OCI-LY1 (cell line): ENCODE data around the gene NSL1.

Experiments used
- CTCF ChIP-seq: fragments of 200-600 bp; sonication (generic), shearing (Covaris generic); IDR thresholded peaks from 2 replicates; pipeline ENCODE4 v1.5.1; 2017; ENCODE audit warnings: mild to moderate bottlenecking, antibody characterized with exemption, low read length, moderate library complexity, mixed read lengths
- EZH2 ChIP-seq: fragments of 200-600 bp; sonication (generic), shearing (Covaris generic); IDR thresholded peaks from 2 replicates; pipeline ENCODE4 v1.8.0; 2017; ENCODE audit warnings: borderline replicate concordance, mixed run types, mild to moderate bottlenecking, antibody characterized with exemption, low read length, moderate library complexity, mixed read lengths

- no peak for TF ChIP-seq CTCF
- no peak for TF ChIP-seq EZH2
Measured at GRCh38 chr1:212753749-212754148, 37.8 kb downstream of the NSL1 start.
